HG03460 (cell line): Measurements from ENCODE around the gene IL33.

Experiments used
- ATAC-seq: cut with Tn5 transposase; IDR thresholded peaks from one replicate; pipeline ENCODE4 v1.9.1; 2021; ENCODE audit not compliant: unreplicated experiment

IL33 gene

GRCh38 chr9:6277417-6277816 lies 61.8 kb downstream of the IL33 start:
- ATAC-seq: no peak

GRCh38 chr9:6301858-6302257 lies 86.3 kb downstream of the IL33 start:
- no peak for ATAC-seq

GRCh38 chr9:6302417-6302816 lies 86.8 kb downstream of the IL33 start:
- ATAC-seq: no peak

GRCh38 chr9:6304232-6304631 lies 88.6 kb downstream of the IL33 start:
- ATAC-seq: no peak

- ATAC-seq: no peak
Measured at GRCh38 chr9:6305954-6306563, 90.5 kb downstream of the IL33 start.
